SJCRH30 (cell line): ENCODE measurements around the gene VIPR2. TPM values are rescaled to one million over a fixed set of nuclear protein-coding genes. Genes with fewer than 3 reads are reported as not detected.
"Not testable (repeated sequence)": the region's sequence is repeated elsewhere in the genome, so short reads cannot be mapped to it uniquely, and the experiment has no call there.

Experiments
- DNase-seq, 2 experiments: peaks; one replicate each; pipeline ENCODE4 v3.0.0-alpha.2; 2015 to 2020
- H3K27ac ChIP-seq: fragments of 250-450 bp; sonication (Bioruptor Pico); 2 replicates; pipeline ENCODE4 v1.5.1; 2020; ENCODE audit warnings: mild to moderate bottlenecking, moderate library complexity
- H3K27me3 ChIP-seq: fragments of 250-450 bp; sonication (Bioruptor Pico); 2 replicates; pipeline ENCODE4 v1.5.1; 2020; ENCODE audit warnings: mild to moderate bottlenecking, moderate library complexity
- H3K36me3 ChIP-seq: fragments of 250-450 bp; sonication (Bioruptor Pico); 2 replicates; pipeline ENCODE4 v1.5.1; 2020; ENCODE audit warnings: mild to moderate bottlenecking, moderate library complexity
- H3K4me1 ChIP-seq: fragments of 250-450 bp; sonication (Bioruptor Pico); 2 replicates; pipeline ENCODE4 v1.5.1; 2020; ENCODE audit warnings: mild to moderate bottlenecking, moderate library complexity
- H3K4me3 ChIP-seq: fragments of 250-450 bp; sonication (Bioruptor Pico); 2 replicates; pipeline ENCODE4 v1.5.1; 2020; ENCODE audit warnings: mild to moderate bottlenecking, moderate library complexity
- H3K9me3 ChIP-seq: fragments of 250-450 bp; sonication (Bioruptor Pico); replicated peaks from 2 replicates; pipeline ENCODE4 v1.5.1; 2020; ENCODE audit warnings: mild to moderate bottlenecking, moderate library complexity
- total RNA-seq: library from RNA; depleted of rRNA; stranded (reverse); fragments of >200 nt; shearing (Covaris generic); gene quantifications from 2 replicates; pipeline ENCODE4 v1.2.3, GENCODE V29; 2014; rRNA removed

VIPR2 gene, protein sequence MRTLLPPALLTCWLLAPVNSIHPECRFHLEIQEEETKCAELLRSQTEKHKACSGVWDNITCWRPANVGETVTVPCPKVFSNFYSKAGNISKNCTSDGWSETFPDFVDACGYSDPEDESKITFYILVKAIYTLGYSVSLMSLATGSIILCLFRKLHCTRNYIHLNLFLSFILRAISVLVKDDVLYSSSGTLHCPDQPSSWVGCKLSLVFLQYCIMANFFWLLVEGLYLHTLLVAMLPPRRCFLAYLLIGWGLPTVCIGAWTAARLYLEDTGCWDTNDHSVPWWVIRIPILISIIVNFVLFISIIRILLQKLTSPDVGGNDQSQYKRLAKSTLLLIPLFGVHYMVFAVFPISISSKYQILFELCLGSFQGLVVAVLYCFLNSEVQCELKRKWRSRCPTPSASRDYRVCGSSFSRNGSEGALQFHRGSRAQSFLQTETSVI
- total RNA-seq: 9.6 and 10.2 TPM in 2 replicates

- H3K9me3 ChIP-seq: no peaks in the 10 kb centered on the region
- peak; percentile 57 to 65 for DNase-seq
- H3K27me3 ChIP-seq: no peaks in the 10 kb centered on the region
- H3K36me3 ChIP-seq: no peaks in the 10 kb centered on the region
- H3K4me3 ChIP-seq: peak within 1 kb of the TSS; percentile 78
- no peaks in the 10 kb centered on the region; the same call in 1 of the 2 replicates for H3K4me1 ChIP-seq
- peak within 1 kb of the TSS; percentile 52 for H3K27ac ChIP-seq
Observed at GRCh38 chr7:159144758-159145489, at the start of gene VIPR2. Gene VIPR2 (minus strand): TSS chr7:159144867. CDS start chr7:159144771, 96 bp downstream.

GRCh38 chr7:159193543-159194090, 49.0 kb upstream of the VIPR2 start:
- no peak for DNase-seq
- Histone ChIP-seq H3K27me3 (no peaks in the 10 kb centered on the region), H3K27ac (no peak overlapping the region), H3K4me1 (peaks cover 18% of the 10 kb centered on the region; the same call in 1 of the 2 replicates), H3K36me3 (no peaks in the 10 kb centered on the region), H3K4me3 (no peak overlapping the region), H3K9me3 (no peaks in the 10 kb centered on the region; the same call in 1 of the 2 replicates)

- DNase-seq: no peak
- peaks cover 18% of the 10 kb centered on the region; the same call in 1 of the 2 replicates for H3K4me1 ChIP-seq
- H3K27ac ChIP-seq: no peak overlapping the region
- H3K27me3 ChIP-seq: no peaks in the 10 kb centered on the region
- no peak overlapping the region for H3K4me3 ChIP-seq
- no peaks in the 10 kb centered on the region for H3K36me3 ChIP-seq
- H3K9me3 ChIP-seq: no peaks in the 10 kb centered on the region; the same call in 1 of the 2 replicates
Observed at GRCh38 chr7:159192725-159193453, 48.2 kb upstream of the VIPR2 start.

- Histone ChIP-seq H3K36me3 (no peaks in the 10 kb centered on the region), H3K27ac (no peak overlapping the region), H3K4me3 (no peak overlapping the region), H3K9me3 (no peaks in the 10 kb centered on the region; the same call in 1 of the 2 replicates), H3K27me3 (no peaks in the 10 kb centered on the region), H3K4me1 (peaks cover 13% of the 10 kb centered on the region; the same call in 1 of the 2 replicates)
- no peak for DNase-seq
Observed at GRCh38 chr7:159192013-159192412, 47.3 kb upstream of the VIPR2 start.

DNA sequence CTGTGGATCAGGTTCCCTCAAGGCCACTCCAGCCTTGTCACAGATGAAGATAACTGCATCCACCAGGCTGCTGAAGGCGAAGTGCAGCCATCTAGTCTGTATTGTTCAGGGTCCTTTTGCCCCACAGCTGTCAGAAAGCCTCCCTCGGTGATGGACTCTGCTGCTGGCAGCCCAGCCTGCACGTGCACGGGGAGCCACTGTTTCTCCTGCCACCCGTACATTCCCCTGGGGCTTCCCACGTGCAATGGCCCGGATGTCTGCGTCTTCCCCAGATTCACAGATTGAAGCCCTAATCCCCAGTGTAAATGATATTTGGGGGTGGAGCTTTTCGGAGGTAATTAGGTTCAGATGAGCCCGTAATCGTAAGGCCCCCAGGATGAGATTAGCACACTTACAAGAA, 46.6 kb upstream of the VIPR2 start:
- H3K4me3 ChIP-seq: no peak overlapping the region
- H3K27me3 ChIP-seq: no peaks in the 10 kb centered on the region
- no peaks in the 10 kb centered on the region; the same call in 1 of the 2 replicates for H3K9me3 ChIP-seq
- H3K4me1 ChIP-seq: peaks cover 7% of the 10 kb centered on the region; the same call in 1 of the 2 replicates
- peak; percentile 59 to 69 for DNase-seq
- H3K36me3 ChIP-seq: no peaks in the 10 kb centered on the region
- no peak overlapping the region for H3K27ac ChIP-seq

DNA sequence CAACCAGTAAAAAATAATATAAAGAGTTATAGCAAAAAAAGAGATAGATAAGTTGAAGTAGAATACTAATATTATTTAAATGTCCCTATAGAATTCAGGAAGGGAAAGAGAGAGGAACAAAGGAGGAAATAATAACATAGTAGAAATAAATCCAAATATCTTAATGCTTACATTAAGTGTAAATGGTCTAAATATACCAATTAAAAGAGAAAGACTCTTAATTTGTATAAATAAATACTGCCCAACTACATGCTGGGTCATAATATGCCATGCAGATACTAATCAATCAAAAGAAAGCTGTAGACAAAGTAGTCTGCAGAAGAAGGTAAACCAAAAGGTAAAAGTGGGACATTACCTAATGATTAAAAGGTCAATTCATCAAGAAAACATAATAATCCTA, 43.3 kb upstream of the VIPR2 start:
- Histone ChIP-seq H3K4me1 (no peaks in the 10 kb centered on the region), H3K9me3 (peaks cover 3% of the 10 kb centered on the region; the same call in 1 of the 2 replicates)

GRCh38 chr7:159179241-159179640, 34.6 kb upstream of the VIPR2 start:
- no peak for DNase-seq
- Histone ChIP-seq H3K4me3 (no peak overlapping the region), H3K9me3 (no peaks in the 10 kb centered on the region), H3K4me1 (no peaks in the 10 kb centered on the region; the same call in 1 of the 2 replicates), H3K27me3 (no peaks in the 10 kb centered on the region), H3K36me3 (no peaks in the 10 kb centered on the region), H3K27ac (no peak overlapping the region)

More for the DNA sequence above, 43.3 kb upstream of the VIPR2 start:
- Histone ChIP-seq H3K4me3 (no peak overlapping the region), H3K27ac (no peak overlapping the region), H3K36me3 (no peaks in the 10 kb centered on the region), H3K27me3 (no peaks in the 10 kb centered on the region)
- DNase-seq: no peak

DNA sequence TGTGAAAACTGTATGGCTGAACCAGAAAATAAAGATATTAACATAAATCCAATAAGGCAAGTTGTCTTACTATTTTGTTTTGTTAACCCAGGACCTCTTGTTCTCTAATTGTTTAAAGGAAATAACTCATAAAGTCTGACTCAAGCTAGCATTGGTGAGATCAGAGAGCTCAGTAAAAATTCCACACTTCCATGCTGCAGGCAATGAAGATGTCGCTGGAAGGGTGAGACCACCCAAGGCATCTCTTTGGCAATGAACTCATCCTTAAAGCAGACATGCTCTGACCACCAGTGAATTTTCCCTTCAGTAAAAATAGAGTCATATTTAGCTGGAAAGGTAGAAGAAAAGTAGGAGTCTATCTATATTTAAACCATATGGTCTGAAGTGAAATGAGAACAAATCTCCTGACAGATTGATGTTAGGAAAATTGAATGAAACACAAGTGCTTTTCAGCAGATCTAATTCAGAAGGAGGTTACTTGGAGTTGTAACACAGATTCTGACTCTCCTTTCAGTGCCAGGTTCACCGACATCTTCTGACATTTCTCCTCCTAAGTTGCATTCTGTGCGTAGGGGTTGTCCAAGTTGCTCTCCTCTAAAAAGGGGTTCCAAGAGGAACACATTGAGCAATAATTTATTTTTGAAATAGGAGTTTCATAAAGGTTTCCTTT, 32.8 kb upstream of the VIPR2 start:
- no peaks in the 10 kb centered on the region for H3K27me3 ChIP-seq
- H3K4me3 ChIP-seq: no peak overlapping the region
- no peak for DNase-seq
- no peaks in the 10 kb centered on the region; the same call in 1 of the 2 replicates for H3K4me1 ChIP-seq
- no peak overlapping the region for H3K27ac ChIP-seq
- H3K36me3 ChIP-seq: no peaks in the 10 kb centered on the region
- no peaks in the 10 kb centered on the region for H3K9me3 ChIP-seq

- H3K9me3 ChIP-seq: no peaks in the 10 kb centered on the region
- DNase-seq: no peak
- H3K36me3 ChIP-seq: no peaks in the 10 kb centered on the region
- no peak overlapping the region for H3K27ac ChIP-seq
- no peak overlapping the region for H3K4me3 ChIP-seq
- no peaks in the 10 kb centered on the region for H3K27me3 ChIP-seq
- no peaks in the 10 kb centered on the region; the same call in 1 of the 2 replicates for H3K4me1 ChIP-seq
Observed at GRCh38 chr7:159175792-159176191, 31.1 kb upstream of the VIPR2 start.

GRCh38 chr7:159175100-159175499, 30.4 kb upstream of the VIPR2 start:
- H3K4me1 ChIP-seq, H3K36me3 ChIP-seq, H3K9me3 ChIP-seq, DNase-seq, H3K4me3 ChIP-seq, H3K27me3 ChIP-seq, H3K27ac ChIP-seq: not testable (repeated sequence)

DNA sequence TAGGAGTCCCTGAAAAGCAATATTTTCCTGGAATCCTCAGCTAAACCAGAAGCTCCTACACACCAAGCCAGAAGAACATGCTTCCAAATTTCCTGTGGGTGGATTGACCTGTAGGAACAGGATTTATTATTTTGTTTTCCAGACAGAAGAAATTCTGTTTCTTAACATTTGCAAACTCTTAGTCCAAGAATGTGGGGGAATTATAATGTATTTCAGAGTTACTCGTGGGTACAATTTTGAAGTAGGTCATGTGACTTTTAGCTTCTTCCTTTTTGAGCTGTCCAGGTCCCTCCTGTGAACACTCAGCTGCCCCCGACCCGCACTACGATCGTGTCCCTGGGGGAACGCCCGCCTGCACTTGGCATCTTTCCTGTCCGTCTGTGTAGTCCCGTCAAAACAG, 27.7 kb upstream of the VIPR2 start:
- no peaks in the 10 kb centered on the region; the same call in 1 of the 2 replicates for H3K9me3 ChIP-seq
- no peaks in the 10 kb centered on the region for H3K27me3 ChIP-seq
- no peak for DNase-seq
- H3K27ac ChIP-seq: no peak overlapping the region
- no peaks in the 10 kb centered on the region for H3K36me3 ChIP-seq
- no peak overlapping the region for H3K4me3 ChIP-seq
- no peaks in the 10 kb centered on the region; the same call in 1 of the 2 replicates for H3K4me1 ChIP-seq

DNA sequence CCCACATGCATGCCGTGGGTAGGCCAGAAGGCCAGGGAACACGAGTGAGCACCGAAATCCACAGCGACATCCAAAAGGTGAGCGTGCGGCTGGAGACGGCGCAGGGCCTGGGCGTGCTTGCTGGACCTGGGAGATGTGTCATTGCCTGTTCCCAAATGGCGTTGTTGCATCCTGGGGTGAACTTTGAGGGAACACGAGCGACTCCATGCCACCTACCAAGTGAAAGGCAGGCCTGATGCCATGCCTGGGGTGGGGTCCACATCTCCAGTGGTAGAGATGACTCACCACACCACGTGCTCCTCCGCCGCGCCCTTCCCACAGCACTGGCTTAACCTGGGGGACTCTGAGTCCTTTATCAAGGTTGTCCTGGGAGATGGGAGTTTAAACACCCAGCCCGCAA, 24.7 kb upstream of the VIPR2 start:
- H3K4me1 ChIP-seq: peaks cover 6% of the 10 kb centered on the region
- no peak overlapping the region for H3K27ac ChIP-seq
- no peak overlapping the region for H3K4me3 ChIP-seq
- H3K9me3 ChIP-seq: peaks cover 2% of the 10 kb centered on the region
- DNase-seq: no peak
- no peaks in the 10 kb centered on the region for H3K27me3 ChIP-seq
- no peaks in the 10 kb centered on the region for H3K36me3 ChIP-seq

- H3K27ac ChIP-seq: peak overlapping the region; percentile 3; the same call in 1 of the 2 replicates
- H3K9me3 ChIP-seq: peaks cover 2% of the 10 kb centered on the region
- H3K27me3 ChIP-seq: no peaks in the 10 kb centered on the region
- peak; percentile 40 to 44 for DNase-seq
- no peak overlapping the region for H3K4me3 ChIP-seq
- peaks cover 6% of the 10 kb centered on the region for H3K4me1 ChIP-seq
- no peaks in the 10 kb centered on the region for H3K36me3 ChIP-seq
Observed at GRCh38 chr7:159167139-159167538, 22.5 kb upstream of the VIPR2 start.

- Histone ChIP-seq H3K27me3 (no peaks in the 10 kb centered on the region), H3K4me3 (no peak overlapping the region), H3K4me1 (peaks cover 6% of the 10 kb centered on the region), H3K27ac (peak overlapping the region; percentile 3; the same call in 1 of the 2 replicates), H3K36me3 (no peaks in the 10 kb centered on the region), H3K9me3 (peaks cover 2% of the 10 kb centered on the region)
- DNase-seq: no peak
Observed at GRCh38 chr7:159166530-159166929, 21.9 kb upstream of the VIPR2 start.
